HepG2 (cell line): ENCODE data around the gene ZNF483. TPM values are rescaled to one million over a fixed set of nuclear protein-coding genes. Genes with fewer than 3 reads are reported as not detected.

Experiments used
- ARID5B ChIP-seq: IDR thresholded peaks from 2 replicates; pipeline ENCODE4 v1.4.0; 2020; ENCODE audit warnings: mild to moderate bottlenecking, missing genetic modification reagents
- FOXP1 ChIP-seq, 2 experiments: fragments of 450-650 bp in 1 of 2; IDR thresholded peaks; 2 replicates each; pipeline ENCODE4 v1.6.1; 2017 to 2018; ENCODE audit warnings: antibody characterized with exemption in 1 of 2
- GATA4 ChIP-seq: sonication (generic); IDR thresholded peaks from 2 replicates; pipeline ENCODE4 v1.6.1; 2016; ENCODE audit warnings: antibody characterized with exemption, low read depth, borderline replicate concordance
- MEIS2 ChIP-seq: sonication (generic); formaldehyde crosslinking; IDR thresholded peaks from 2 replicates; pipeline ENCODE4 v1.9.0; 2021; ENCODE audit warnings: mild to moderate bottlenecking, missing genetic modification reagents
- NCOR1 ChIP-seq: fragments of 200-600 bp; sonication (generic); IDR thresholded peaks from 2 replicates; pipeline ENCODE4 v1.7.0; 2017; ENCODE audit warnings: antibody characterized with exemption, low read length, borderline replicate concordance
- ZKSCAN1 ChIP-seq: fragments of 150-350 bp; IDR thresholded peaks from 2 replicates; pipeline ENCODE4 v1.6.1; 2014; ENCODE audit warnings: low read length
- ZNF318 ChIP-seq: sonication (generic); formaldehyde crosslinking; IDR thresholded peaks from 2 replicates; pipeline ENCODE4 v1.4.0; 2020; ENCODE audit warnings: mild to moderate bottlenecking, missing genetic modification reagents
- ZSCAN22 ChIP-seq: sonication (generic); formaldehyde crosslinking; IDR thresholded peaks from 2 replicates; pipeline ENCODE4 v1.4.0; 2020; ENCODE audit warnings: mild to moderate bottlenecking, missing genetic modification reagents
- polyA plus RNA-seq, 8 experiments: library from polyadenylated mRNA; depleted of rRNA in 3 of 8; stranded (reverse) in 7 of 8; unstranded in 1 of 8; fragments of >200 nt; fragmentation: Illumina TruSeq in 4 of 8; extraction: Trizol in 4 of 8; gene quantifications; 2 replicates each; pipeline versions ENCODE4 v1.2.1 to v1.2.3, GENCODE V29; 2011 to 2016; ENCODE audit warnings: low read depth in 4 of 8, missing spikeins in 1 of 8, mixed read lengths in 1 of 8; ENCODE audit not compliant: insufficient read depth in 1 of 8
- total RNA-seq, 5 experiments: library from RNA; depleted of rRNA; stranded (reverse); fragments of >200 nt; fragmentation: Illumina TruSeq; extraction: Trizol; gene quantifications; 2 replicates each; pipeline ENCODE4 v1.2.3, GENCODE V29; 2016; ENCODE audit warnings: low read depth in 1 of 5

ZNF483 gene
- total and polyA plus RNA-seq, 2 of the 13 experiments (the other 11 are each of a cell fraction or from before 2014, with no cell fraction given), result 2.0 to 9.5 TPM

- TF ChIP-seq ZNF318 (no peak), ARID5B (CRISPR knock-in tag) (peak; percentile 19; the same call in 1 of the 2 replicates), FOXP1 (IDR thresholded peaks at IDR 0.05) (no peak), FOXP1 (CRISPR knock-in tag; IDR thresholded peaks at IDR 0.05) (no peak), ZKSCAN1 (no peak), ZSCAN22 (no peak), MEIS2 (no peak), NCOR1 (peak; percentile 47; the same call in 1 of the 2 replicates), GATA4 (no peak)
Measured at GRCh38 chr9:111605041-111605559, 80.1 kb downstream of the ZNF483 start (continued).
